Adrenal gland (tissue), 5 donors: ENCODE data around the gene TARDBP.

Source experiments
- CTCF ChIP-seq, 6 experiments: fragments of 450-650 bp in 4 of 6; fragments of 200-600 bp in 2 of 6; sonication (generic) in 1 of 6; IDR thresholded peaks; 1 replicate in 5 of 6; 2 replicates in 1 of 6; pipeline versions ENCODE4 v1.5.1 to v1.8.0; 2016 to 2021; ENCODE audit warnings: antibody characterized with exemption in 6 of 6, mild to moderate bottlenecking in 2 of 6, moderate library complexity in 1 of 6
- POLR2A ChIP-seq, 2 donors: fragments of 450-650 bp; IDR thresholded peaks; one replicate each; pipeline ENCODE4 v1.6.1; 2017; ENCODE audit warnings: antibody characterized with exemption in 2 of 2, mild to moderate bottlenecking in 2 of 2, moderate library complexity in 1 of 2
- donor health status: DM: no; HTN: no; CAD: no.

GRCh38 chr1:11057477-11057876 lies 45.0 kb downstream of the TARDBP start:
- TF ChIP-seq CTCF (IDR thresholded peaks at IDR 0.05), result no peak
- no peak for TF ChIP-seq POLR2A (IDR thresholded peaks at IDR 0.05)
